ENCODE data around the gene WASF3.

- TF ChIP-seq POLR2A (IDR thresholded peaks at IDR 0.05), result no peak
- no peak for TF ChIP-seq CTCF (IDR thresholded peaks at IDR 0.05)
Observed at GRCh38 chr13:26557051-26557392, 461 bp upstream of the WASF3 start.
